Measurements from ENCODE around the gene ZC3H12D.
A peak's percentile ranks its signal among the peaks of the same experiment; 100 is the strongest.

The ZC3H12D gene

GRCh38 chr6:149455031-149455732 lies 29.6 kb downstream of the ZC3H12D start:
- H3K9ac ChIP-seq: no peak overlapping the region

GRCh38 chr6:149454346-149454848 lies 30.4 kb downstream of the ZC3H12D start:
- Histone ChIP-seq H3K9ac (no peak overlapping the region), H3K79me2 (no peaks in the 10 kb centered on the region), H3K27ac (peak overlapping the region; percentile 50), H3K4me3 (ENCODE audit: low read depth, low read length) (no peak overlapping the region), H3K4me2 (ENCODE audit: low read length) (no peak overlapping the region), H3K36me3 (ENCODE audit: control insufficient read depth, insufficient read depth, low read length) (no peaks in the 10 kb centered on the region), H3K27me3 (ENCODE audit: control insufficient read depth, insufficient read depth, low read length) (no peaks in the 10 kb centered on the region), H2AFZ (peak overlapping the region; percentile 82), H3K4me1 (peaks cover 17% of the 10 kb centered on the region), H3K9me3 (ENCODE audit: control insufficient read depth, low read length) (no peaks in the 10 kb centered on the region)
- TF ChIP-seq CTCF (IDR thresholded peaks at IDR 0.05): no peak

More at GRCh38 chr6:149455031-149455732, 29.6 kb downstream of the ZC3H12D start:
- Histone ChIP-seq H3K4me1 (peaks cover 17% of the 10 kb centered on the region), H3K4me2 (ENCODE audit: low read length) (no peak overlapping the region), H2AFZ (peak overlapping the region; percentile 82), H3K27ac (peak overlapping the region; percentile 50), H3K4me3 (ENCODE audit: low read depth, low read length) (no peak overlapping the region), H3K79me2 (no peaks in the 10 kb centered on the region), H3K27me3 (ENCODE audit: control insufficient read depth, insufficient read depth, low read length) (no peaks in the 10 kb centered on the region), H3K36me3 (ENCODE audit: control insufficient read depth, insufficient read depth, low read length) (no peaks in the 10 kb centered on the region), H3K9me3 (ENCODE audit: control insufficient read depth, low read length) (no peaks in the 10 kb centered on the region)
- no peak for TF ChIP-seq CTCF (IDR thresholded peaks at IDR 0.05)

DNA sequence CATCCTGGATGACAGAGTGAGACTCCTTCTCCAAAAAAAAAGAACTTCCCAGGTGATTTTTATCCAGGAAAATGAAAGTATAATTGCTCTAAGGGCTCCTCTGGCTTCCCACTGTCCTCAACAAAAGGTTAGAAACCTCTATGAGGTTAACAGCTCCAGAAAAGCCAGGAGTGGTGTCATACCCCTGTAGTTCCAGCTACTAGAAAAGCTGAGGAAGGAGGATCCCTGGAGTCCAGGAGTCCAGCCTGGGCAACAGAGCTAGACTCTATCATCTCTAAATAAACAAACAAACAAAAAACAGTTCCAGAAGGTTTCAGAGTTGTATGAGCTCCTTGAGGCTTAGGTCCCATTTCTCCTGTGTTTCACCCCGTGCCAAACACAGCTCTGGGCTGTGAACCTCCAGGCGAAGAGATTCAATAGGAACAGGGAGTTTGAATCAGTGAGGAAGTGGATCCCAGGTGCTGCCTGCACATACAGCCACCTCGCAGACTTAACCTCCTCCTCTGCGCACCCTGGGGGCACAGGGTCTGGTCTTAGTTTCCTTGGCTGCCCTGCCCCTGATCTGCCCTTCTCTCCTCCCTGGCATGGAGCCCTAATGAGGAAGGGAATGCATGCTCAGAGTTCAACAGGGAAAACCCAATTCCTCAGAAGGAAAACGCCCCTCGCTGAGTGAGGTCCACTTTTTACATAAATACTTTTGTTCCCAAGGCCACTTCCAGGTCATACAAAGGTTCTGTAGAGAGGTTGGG lies 31.0 kb downstream of the ZC3H12D start:
- H3K4me2 ChIP-seq (ENCODE audit: low read length): no peak overlapping the region
- no peaks in the 10 kb centered on the region for H3K27me3 ChIP-seq (ENCODE audit: control insufficient read depth, insufficient read depth, low read length)
- peaks cover 17% of the 10 kb centered on the region for H3K4me1 ChIP-seq
- H3K36me3 ChIP-seq (ENCODE audit: control insufficient read depth, insufficient read depth, low read length): no peaks in the 10 kb centered on the region
- H3K79me2 ChIP-seq: no peaks in the 10 kb centered on the region
- no peak for TF ChIP-seq CTCF (IDR thresholded peaks at IDR 0.05)
- no peak overlapping the region for H3K9ac ChIP-seq
- no peaks in the 10 kb centered on the region for H3K9me3 ChIP-seq (ENCODE audit: control insufficient read depth, low read length)
- H3K4me3 ChIP-seq (ENCODE audit: low read depth, low read length): no peak overlapping the region
- H2AFZ ChIP-seq: peak overlapping the region; percentile 82
- peak overlapping the region; percentile 50 for H3K27ac ChIP-seq

DNA sequence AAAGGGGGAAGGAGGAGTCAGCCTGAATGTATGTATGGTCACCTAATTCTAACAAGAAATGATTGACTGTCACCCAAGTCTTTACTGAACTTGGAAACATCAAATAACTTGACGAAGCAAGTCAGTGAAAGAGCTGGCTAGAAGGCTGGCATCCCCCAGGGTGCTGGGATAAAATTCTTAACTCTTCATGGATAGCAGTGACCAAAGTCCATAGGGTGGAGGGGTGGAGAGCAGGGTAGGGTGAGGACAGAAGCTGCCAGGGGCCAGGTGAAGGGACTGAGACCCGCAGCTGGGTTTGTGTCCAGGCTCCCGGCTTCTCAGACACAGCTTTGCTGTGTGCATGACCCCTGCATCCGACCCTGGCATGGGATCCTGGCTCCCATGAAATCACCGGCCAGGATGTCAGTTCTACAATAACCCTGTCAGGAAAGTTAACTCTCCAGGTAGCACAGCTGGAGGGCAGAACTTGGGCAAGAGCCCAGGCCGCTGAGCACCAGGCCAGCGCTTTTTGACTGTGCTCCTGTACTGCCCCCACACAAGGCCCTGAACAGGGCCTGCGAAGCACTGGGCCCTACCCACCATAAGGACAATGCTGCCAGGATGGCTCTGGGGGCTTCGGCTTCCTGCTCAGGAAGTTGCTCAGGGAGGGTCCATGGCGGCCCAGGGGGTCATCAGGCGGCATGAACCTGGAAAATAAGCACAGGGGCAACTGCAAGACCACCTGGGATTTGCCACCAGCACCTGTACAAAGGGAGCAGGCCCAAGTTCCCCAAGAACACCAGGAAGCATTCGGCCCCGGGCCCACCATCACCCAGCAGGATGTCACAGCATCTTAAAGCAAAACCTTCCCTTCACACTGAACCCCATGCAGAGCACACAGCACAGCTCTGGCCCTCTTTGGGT lies 32.5 kb downstream of the ZC3H12D start:
- Histone ChIP-seq H3K4me1 (peaks cover 17% of the 10 kb centered on the region), H3K27ac (no peak overlapping the region), H3K79me2 (no peaks in the 10 kb centered on the region), H2AFZ (no peak overlapping the region), H3K9ac (no peak overlapping the region), H3K36me3 (ENCODE audit: control insufficient read depth, insufficient read depth, low read length) (no peaks in the 10 kb centered on the region), H3K4me3 (ENCODE audit: low read depth, low read length) (no peak overlapping the region), H3K9me3 (ENCODE audit: control insufficient read depth, low read length) (no peaks in the 10 kb centered on the region), H3K4me2 (ENCODE audit: low read length) (no peak overlapping the region), H3K27me3 (ENCODE audit: control insufficient read depth, insufficient read depth, low read length) (no peaks in the 10 kb centered on the region)
- TF ChIP-seq CTCF (IDR thresholded peaks at IDR 0.05): no peak

Data from parathyroid adenoma (tissue), 2 donors.